AG04449 (cell line): ENCODE results near the gene UBAP1L.

ENCODE experiments used
- CTCF ChIA-PET: fragments of 350-600 bp; formaldehyde crosslinking; extraction: SDS; loops from one replicate; lab custom pipeline; 2021; ENCODE audit warnings: antibody characterized with exemption; lab: Yijun Ruan, JAX
- POLR2A ChIA-PET: fragments of 400-600, 350-600 bp; formaldehyde crosslinking; extraction: SDS; loops from one replicate; lab custom pipeline; 2020; ENCODE audit warnings: antibody characterized with exemption, inconsistent platforms; lab: Yijun Ruan, JAX
- DNase-seq: peaks from one replicate; pipeline ENCODE4 v3.0.0-alpha.2; 2010; ENCODE audit warnings: low read depth, low spot score
- H3K4me3 ChIP-seq: 2 replicates; pipeline ENCODE4 v1.5.1; 2011; ENCODE audit warnings: low read depth, mild to moderate bottlenecking, control low read depth, low read length
- CTCF ChIP-seq: IDR thresholded peaks from one replicate; pipeline ENCODE4 v1.5.1; 2011; ENCODE audit warnings: mild to moderate bottlenecking, moderate library complexity, low read length, control low read depth, inconsistent platforms; ENCODE audit not compliant: insufficient read depth; ENCODE audit errors: missing control alignments

The UBAP1L gene

GRCh38 chr15:65092911-65093792, 21.8 kb downstream of the UBAP1L start:
- no peak for TF ChIP-seq CTCF
- CTCF ChIA-PET = interaction anchor here (1.6 to 5.4 kb wide), 4 partner anchors 8 to 39 kb away, joined by 7 to 39 read pairs (median 8); no protein-coding TSS in a partner anchor
- POLR2A ChIA-PET = no interaction called here
- no peak for DNase-seq
- H3K4me3 ChIP-seq = no peak overlapping the region

GRCh38 chr15:65091946-65092770, 22.8 kb downstream of the UBAP1L start:
- no peak overlapping the region for H3K4me3 ChIP-seq
- CTCF ChIA-PET = interaction anchor here (0.9 to 5.4 kb wide), 6 partner anchors 8 to 59 kb away, joined by 3 to 39 read pairs (median 8); no protein-coding TSS in a partner anchor
- TF ChIP-seq CTCF = no peak
- POLR2A ChIA-PET = no interaction called here
- no peak for DNase-seq

GRCh38 chr15:65089206-65089824, 25.7 kb downstream of the UBAP1L start:
- ChIA-PET CTCF (interaction anchor here (1.2 to 14.3 kb wide), 4 partner anchors 12 to 38 kb away, joined by 3 to 117 read pairs (median 22); partner anchors contain the start of gene KBTBD13), POLR2A (no interaction called here)
- no peak for TF ChIP-seq CTCF
- no peak overlapping the region for H3K4me3 ChIP-seq
- no peak for DNase-seq

- no peak for DNase-seq
- ChIA-PET CTCF (interaction anchor here (1.2 to 14.3 kb wide), 5 partner anchors 11 to 55 kb away, joined by 3 to 117 read pairs (median 35); partner anchors contain the start of gene KBTBD13), POLR2A (no interaction called here)
- H3K4me3 ChIP-seq = no peak overlapping the region
- TF ChIP-seq CTCF = no peak
Observed at GRCh38 chr15:65088643-65089021, 26.4 kb downstream of the UBAP1L start.

- H3K4me3 ChIP-seq = no peak overlapping the region
- no peak for DNase-seq
- POLR2A ChIA-PET = no interaction called here
- TF ChIP-seq CTCF = no peak
- CTCF ChIA-PET = interaction anchor here (1.1 to 14.3 kb wide), 8 partner anchors 11 to 54 kb away, joined by 3 to 117 read pairs (median 16); partner anchors contain the start of genes KBTBD13 and UBAP1L
Observed at GRCh38 chr15:65087873-65088642, 26.9 kb downstream of the UBAP1L start.
